Vagina (tissue), 2 donors: ENCODE measurements around the gene PPHLN1. TPM values are rescaled to one million over a fixed set of nuclear protein-coding genes. Genes with fewer than 3 reads are reported as not detected.
"Not testable (repeated sequence)": the region's sequence is repeated elsewhere in the genome, so short reads cannot be mapped to it uniquely, and the experiment has no call there.

ENCODE experiments used
- DNase-seq, 2 donors: peaks; one replicate each; pipeline ENCODE4 v3.0.0-alpha.2; 2017; ENCODE audit errors: extremely low spot score in 2 of 2
- H3K27ac ChIP-seq: fragments of 200-600 bp; sonication (generic); one replicate; pipeline ENCODE4 v1.5.1; 2019
- H3K27me3 ChIP-seq: fragments of 200-600 bp; sonication (generic); one replicate; pipeline ENCODE4 v1.5.1; 2019
- H3K36me3 ChIP-seq, 2 donors: fragments of 200-600 bp; sonication (generic); one replicate each; pipeline ENCODE4 v1.5.1; 2017 to 2019
- H3K4me1 ChIP-seq: fragments of 200-600 bp; sonication (generic); one replicate; pipeline ENCODE4 v1.5.1; 2019
- H3K4me3 ChIP-seq, 2 donors: fragments of 200-600 bp; sonication (generic); 1 replicate in 1 of 2; 2 replicates in 1 of 2; pipeline ENCODE4 v1.5.1; 2016 to 2019
- H3K9me3 ChIP-seq: fragments of 200-600 bp; sonication (generic); one replicate; pipeline ENCODE4 v1.5.1; 2019
- POLR2A ChIP-seq, 2 donors: fragments of 450-650 bp; IDR thresholded peaks; one replicate each; pipeline ENCODE4 v1.6.1; 2017; ENCODE audit warnings: antibody characterized with exemption in 2 of 2, mild to moderate bottlenecking in 2 of 2, moderate library complexity in 2 of 2
- POLR2AphosphoS5 ChIP-seq, 2 donors: sonication (generic); formaldehyde crosslinking; IDR thresholded peaks; one replicate each; pipeline ENCODE4 v1.9.0; 2017; ENCODE audit warnings: antibody characterized with exemption in 2 of 2, mild to moderate bottlenecking in 2 of 2, low read depth in 1 of 2; ENCODE audit not compliant: insufficient read depth in 1 of 2
- intact Hi-C: fragments of 100-400 bp; cut with DNase I; formaldehyde crosslinking; loops from one replicate; pipeline ENCODE4 v1.15.1; 2023
- total RNA-seq: library from RNA; depleted of rRNA; stranded (reverse); fragments of >200 nt; gene quantifications from one replicate; pipeline ENCODE4 v1.2.3, GENCODE V29; 2016
- TF ChIP-seq, protein P1 (sequence below), 3 experiments: fragments of 450-650 bp in 2 of 3; fragments of 200-600 bp in 1 of 3; sonication (generic) in 1 of 3; IDR thresholded peaks; one replicate each; pipeline ENCODE4 v1.5.1; 2017 to 2019; ENCODE audit warnings: antibody characterized with exemption in 3 of 3, mild to moderate bottlenecking in 2 of 3, moderate library complexity in 2 of 3

PPHLN1 gene
- total RNA-seq, 1 donor from 2014 or later: 47.9 TPM

DNA sequence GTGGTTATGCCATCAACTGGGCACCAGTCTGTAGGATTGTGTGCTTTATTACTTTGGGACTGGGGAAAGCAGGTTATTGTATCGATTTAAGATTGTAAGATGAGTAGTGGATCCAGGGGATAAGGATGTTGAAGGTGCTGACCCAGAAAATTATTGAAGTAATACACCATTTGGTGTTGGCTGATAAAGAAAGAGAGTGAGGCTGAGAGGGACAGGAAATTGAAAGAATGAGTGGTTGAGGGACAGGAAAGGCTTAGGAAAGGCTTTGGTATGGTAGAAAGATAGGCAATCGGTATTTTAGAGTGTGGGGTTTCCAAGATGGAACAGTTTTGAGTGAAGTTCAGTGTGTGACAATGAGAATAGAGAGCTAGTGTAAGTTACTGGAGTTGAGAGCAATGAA, 12.3 kb downstream of the PPHLN1 start:
- intact Hi-C loops: no loop called here
- Histone ChIP-seq H3K4me1 (no peaks in the 10 kb centered on the region), H3K27me3 (no peaks in the 10 kb centered on the region), H3K27ac (no peak overlapping the region), H3K36me3 (peaks cover 0 to 3% of the 10 kb centered on the region in 2 donors), H3K9me3 (no peaks in the 10 kb centered on the region), H3K4me3 (no peak overlapping the region)
- TF ChIP-seq POLR2A (IDR thresholded peaks at IDR 0.05): no peak
- TF ChIP-seq, protein P1, sequence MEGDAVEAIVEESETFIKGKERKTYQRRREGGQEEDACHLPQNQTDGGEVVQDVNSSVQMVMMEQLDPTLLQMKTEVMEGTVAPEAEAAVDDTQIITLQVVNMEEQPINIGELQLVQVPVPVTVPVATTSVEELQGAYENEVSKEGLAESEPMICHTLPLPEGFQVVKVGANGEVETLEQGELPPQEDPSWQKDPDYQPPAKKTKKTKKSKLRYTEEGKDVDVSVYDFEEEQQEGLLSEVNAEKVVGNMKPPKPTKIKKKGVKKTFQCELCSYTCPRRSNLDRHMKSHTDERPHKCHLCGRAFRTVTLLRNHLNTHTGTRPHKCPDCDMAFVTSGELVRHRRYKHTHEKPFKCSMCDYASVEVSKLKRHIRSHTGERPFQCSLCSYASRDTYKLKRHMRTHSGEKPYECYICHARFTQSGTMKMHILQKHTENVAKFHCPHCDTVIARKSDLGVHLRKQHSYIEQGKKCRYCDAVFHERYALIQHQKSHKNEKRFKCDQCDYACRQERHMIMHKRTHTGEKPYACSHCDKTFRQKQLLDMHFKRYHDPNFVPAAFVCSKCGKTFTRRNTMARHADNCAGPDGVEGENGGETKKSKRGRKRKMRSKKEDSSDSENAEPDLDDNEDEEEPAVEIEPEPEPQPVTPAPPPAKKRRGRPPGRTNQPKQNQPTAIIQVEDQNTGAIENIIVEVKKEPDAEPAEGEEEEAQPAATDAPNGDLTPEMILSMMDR (IDR thresholded peaks at IDR 0.05): no peak
- TF ChIP-seq POLR2AphosphoS5 (IDR thresholded peaks at IDR 0.05; ENCODE audit: insufficient read depth in 1 of 2, low read depth in 1 of 2): no peak
- DNase-seq: no peak

DNA sequence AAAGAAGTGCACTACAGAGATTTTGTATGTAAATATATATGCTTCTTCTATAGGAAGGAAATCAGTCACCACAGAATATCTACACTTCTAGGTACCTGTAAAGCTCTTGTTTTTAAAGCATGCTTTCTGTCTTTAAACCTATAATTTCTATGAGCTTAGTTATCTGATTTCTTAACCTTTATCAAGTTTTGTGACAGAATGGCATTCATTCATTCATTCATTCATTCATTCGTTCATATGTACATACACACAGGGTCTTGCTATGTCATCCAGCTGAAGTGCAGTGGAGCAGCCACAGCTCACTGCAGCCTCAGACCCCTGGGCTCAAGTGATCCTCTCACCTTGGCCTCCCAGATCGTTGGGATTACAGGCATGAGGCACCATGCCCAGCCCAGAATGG, 16.1 kb downstream of the PPHLN1 start:
- Histone ChIP-seq H3K4me3 (no peak overlapping the region), H3K27me3 (no peaks in the 10 kb centered on the region), H3K4me1 (peaks cover 4% of the 10 kb centered on the region), H3K9me3 (no peaks in the 10 kb centered on the region), H3K36me3 (peaks cover 0 to 3% of the 10 kb centered on the region in 2 donors), H3K27ac (no peak overlapping the region)
- intact Hi-C loops: no loop called here
- TF ChIP-seq POLR2AphosphoS5 (IDR thresholded peaks at IDR 0.05; ENCODE audit: insufficient read depth in 1 of 2, low read depth in 1 of 2): no peak
- TF ChIP-seq POLR2A (IDR thresholded peaks at IDR 0.05): no peak
- TF ChIP-seq, protein P1 (IDR thresholded peaks at IDR 0.05): no peak
- DNase-seq: no peak

DNA sequence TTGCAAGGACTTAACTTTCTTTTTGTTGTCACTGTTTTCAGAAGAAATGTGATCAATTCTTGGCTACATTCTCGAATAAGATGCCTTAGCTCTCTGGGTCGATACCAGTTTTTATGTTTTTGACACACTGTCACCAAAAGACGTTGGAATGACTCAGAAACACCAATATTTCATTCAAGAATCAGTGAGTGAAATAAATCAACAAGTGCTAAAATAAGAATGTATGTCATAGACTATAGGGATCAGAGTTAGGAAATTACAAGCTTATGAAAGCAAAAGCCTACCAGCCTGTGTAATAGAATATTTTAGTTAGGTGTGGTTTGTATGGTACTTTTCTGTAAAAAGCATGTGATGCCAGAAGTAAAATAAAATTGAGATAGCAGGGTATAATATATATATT, 17.8 kb downstream of the PPHLN1 start:
- Histone ChIP-seq H3K4me3 (no peak overlapping the region), H3K27me3 (no peaks in the 10 kb centered on the region), H3K4me1 (peaks cover 4% of the 10 kb centered on the region), H3K27ac (no peak overlapping the region), H3K9me3 (no peaks in the 10 kb centered on the region), H3K36me3 (no peaks in the 10 kb centered on the region)
- intact Hi-C loops: no loop called here
- TF ChIP-seq POLR2A (IDR thresholded peaks at IDR 0.05) (no peak), POLR2AphosphoS5 (IDR thresholded peaks at IDR 0.05; ENCODE audit: insufficient read depth in 1 of 2, low read depth in 1 of 2) (no peak)
- TF ChIP-seq, protein P1 (IDR thresholded peaks at IDR 0.05): no peak
- DNase-seq: no peak

DNA sequence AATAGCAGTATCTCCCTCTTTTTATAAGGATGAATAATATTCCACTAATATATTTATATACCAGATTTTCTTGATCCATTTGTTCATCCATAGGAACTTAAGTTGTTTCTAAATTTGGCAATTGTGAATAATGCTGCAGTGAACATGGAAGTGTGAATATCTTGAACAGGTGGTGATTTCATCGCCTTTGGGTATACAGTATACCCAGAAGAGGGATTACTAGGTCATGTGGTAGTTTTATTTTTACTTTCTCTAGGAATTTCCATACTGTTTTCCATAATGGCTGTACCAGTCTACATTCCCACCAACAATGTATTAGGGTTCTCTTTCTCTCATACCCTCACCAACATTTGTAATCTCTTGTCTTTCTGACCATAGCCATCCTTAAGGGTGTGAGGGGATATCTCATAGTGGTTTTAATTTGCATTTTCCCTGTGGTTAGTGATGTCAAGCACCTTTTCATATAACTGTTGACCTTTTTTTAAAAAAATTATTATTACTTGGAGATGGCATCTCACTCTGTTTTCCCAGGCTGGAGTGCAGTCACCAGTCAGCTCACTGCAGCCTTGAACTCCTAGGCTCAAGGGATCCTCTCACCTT, 20.5 kb downstream of the PPHLN1 start:
- peaks cover 4% of the 10 kb centered on the region for H3K4me1 ChIP-seq
- TF ChIP-seq POLR2A (IDR thresholded peaks at IDR 0.05) (no peak), POLR2AphosphoS5 (IDR thresholded peaks at IDR 0.05; ENCODE audit: insufficient read depth in 1 of 2, low read depth in 1 of 2) (no peak)
- TF ChIP-seq, protein P1 (IDR thresholded peaks at IDR 0.05): no peak
- no peaks in the 10 kb centered on the region for H3K36me3 ChIP-seq
- H3K9me3 ChIP-seq: no peaks in the 10 kb centered on the region
- H3K27me3 ChIP-seq: no peaks in the 10 kb centered on the region
- no peak overlapping the region for H3K27ac ChIP-seq
- H3K4me3 ChIP-seq: no peak overlapping the region
- no peak for DNase-seq
- intact Hi-C loops: no loop called here

DNA sequence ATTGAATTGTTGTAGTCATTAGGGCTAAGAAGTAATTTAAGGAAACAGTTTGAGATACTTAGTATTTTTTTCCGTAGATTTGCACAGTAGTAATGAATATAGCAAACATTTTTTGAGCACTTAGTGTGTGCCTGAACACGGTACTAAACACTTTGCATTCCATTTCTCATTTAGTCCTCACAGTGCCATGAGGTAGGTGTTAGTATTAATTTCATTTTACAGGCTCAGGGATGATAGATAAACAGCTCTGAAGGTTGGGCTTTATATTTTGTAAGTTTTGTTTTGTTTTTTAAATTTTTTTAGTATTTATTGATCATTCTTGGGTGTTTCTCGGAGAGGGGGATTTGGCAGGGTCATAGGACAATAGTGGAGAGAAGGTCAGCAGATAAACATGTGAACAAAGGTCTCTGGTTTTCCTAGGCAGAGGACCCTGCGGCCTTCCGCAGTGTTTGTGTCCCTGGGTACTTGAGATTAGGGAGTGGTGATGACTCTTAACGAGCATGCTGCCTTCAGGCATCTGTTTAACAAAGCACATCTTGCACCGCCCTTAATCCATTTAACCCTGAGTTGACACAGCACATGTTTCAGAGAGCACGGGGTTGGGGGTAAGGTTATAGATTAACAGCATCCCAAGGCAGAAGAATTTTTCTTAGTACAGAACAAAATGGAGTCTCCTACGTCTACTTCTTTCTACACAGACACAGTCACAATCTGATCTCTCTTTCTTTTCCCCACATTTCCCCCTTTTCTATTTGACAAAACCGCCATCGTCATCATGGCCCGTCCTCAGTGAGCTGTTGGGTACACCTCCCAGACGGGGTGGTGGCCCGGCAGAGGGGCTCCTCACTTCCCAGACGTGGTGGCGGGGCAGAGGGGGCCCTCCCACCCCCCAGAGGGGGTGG, 23.4 kb downstream of the PPHLN1 start:
- H3K4me1 ChIP-seq, DNase-seq, H3K27me3 ChIP-seq, H3K27ac ChIP-seq, H3K4me3 ChIP-seq, H3K36me3 ChIP-seq, intact Hi-C loops, H3K9me3 ChIP-seq: not testable (repeated sequence)

DNA sequence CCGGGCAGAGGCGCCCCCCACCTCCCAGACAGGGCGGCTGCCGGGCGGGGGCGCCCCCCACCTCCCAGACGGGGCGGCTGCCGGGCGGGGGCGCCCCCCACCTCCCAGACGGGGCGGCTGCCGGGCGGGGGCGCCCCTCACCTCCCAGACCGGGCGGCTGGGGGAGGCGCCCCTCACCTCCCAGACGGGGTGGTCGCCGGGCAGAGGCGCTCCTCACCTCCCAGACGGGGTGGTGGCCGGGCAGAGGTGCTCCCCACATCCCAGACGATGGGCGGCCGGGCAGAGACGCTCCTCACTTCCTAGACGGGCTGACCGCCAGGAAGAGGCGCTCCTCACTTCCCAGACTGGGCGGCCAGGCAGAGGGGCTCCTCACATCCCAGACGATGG, 24.0 kb downstream of the PPHLN1 start:
- intact Hi-C loops, H3K36me3 ChIP-seq, H3K4me1 ChIP-seq, H3K27ac ChIP-seq, H3K9me3 ChIP-seq, H3K27me3 ChIP-seq, DNase-seq, H3K4me3 ChIP-seq: not testable (repeated sequence)
